PC-3 (cell line): ENCODE data around the gene TSPAN13.

Source experiments
- CTCF ChIP-seq: fragments of 300-600 bp; sonication (generic); conservative IDR thresholded peaks from 2 replicates; pipeline ENCODE4 v1.5.1; 2017; ENCODE audit warnings: antibody characterized with exemption, low read depth, mild to moderate bottlenecking, low read length
- EZH2 ChIP-seq: fragments of 300-600 bp; sonication (generic); IDR thresholded peaks from one replicate; pipeline ENCODE4 v1.6.1; 2017; ENCODE audit warnings: antibody characterized with exemption, mild to moderate bottlenecking, low read length; ENCODE audit not compliant: unreplicated experiment
- EZH2phosphoT487 ChIP-seq: fragments of 300-600 bp; sonication (generic); IDR thresholded peaks from 2 replicates; pipeline ENCODE4 v1.6.1; 2018; ENCODE audit warnings: mild to moderate bottlenecking, antibody characterized with exemption, low read length, borderline replicate concordance

GRCh38 chr7:16778476-16778875 is 24.9 kb downstream of the TSPAN13 start:
- TF ChIP-seq CTCF (no peak), EZH2 (no peak), EZH2phosphoT487 (no peak)
